SH-SY5Y (cell line): Measurements from ENCODE around the gene VPS13D.

Experiments
- GATA2 ChIP-seq: IDR thresholded peaks from 2 replicates; pipeline ENCODE4 v1.6.1; 2011; ENCODE audit warnings: mild to moderate bottlenecking, low read depth, low read length
- GATA3 ChIP-seq: IDR thresholded peaks from 2 replicates; pipeline ENCODE4 v1.6.1; 2011; ENCODE audit warnings: low read depth, mild to moderate bottlenecking, low read length, moderate library complexity

The VPS13D gene

GRCh38 chr1:12189328-12189682 is 40.5 kb upstream of the VPS13D start:
- no peak for TF ChIP-seq GATA3
- TF ChIP-seq GATA2: no peak

- TF ChIP-seq GATA2 (no peak), GATA3 (no peak)
Observed at GRCh38 chr1:12191242-12192032, 38.4 kb upstream of the VPS13D start.

GRCh38 chr1:12194666-12195216 is 35.1 kb upstream of the VPS13D start:
- TF ChIP-seq GATA2 (no peak), GATA3 (no peak)

GRCh38 chr1:12195416-12195815 is 34.4 kb upstream of the VPS13D start:
- no peak for TF ChIP-seq GATA2
- no peak for TF ChIP-seq GATA3

- TF ChIP-seq GATA3 (no peak), GATA2 (no peak)
Observed at GRCh38 chr1:12196641-12197482, 33.0 kb upstream of the VPS13D start.

- TF ChIP-seq GATA3 (no peak), GATA2 (no peak)
Observed at GRCh38 chr1:12197483-12197880, 32.3 kb upstream of the VPS13D start.

- TF ChIP-seq GATA2 (no peak), GATA3 (no peak)
Observed at GRCh38 chr1:12200208-12200607, 29.6 kb upstream of the VPS13D start.

GRCh38 chr1:12201352-12202189 is 28.3 kb upstream of the VPS13D start:
- TF ChIP-seq GATA2 (no peak), GATA3 (no peak)

GRCh38 chr1:12202190-12202497 is 27.7 kb upstream of the VPS13D start:
- TF ChIP-seq GATA3 (no peak), GATA2 (no peak)

GRCh38 chr1:12202577-12202976 is 27.3 kb upstream of the VPS13D start:
- TF ChIP-seq GATA2: no peak
- no peak for TF ChIP-seq GATA3

GRCh38 chr1:12203216-12204007 is 26.4 kb upstream of the VPS13D start:
- no peak for TF ChIP-seq GATA2
- TF ChIP-seq GATA3: no peak

- TF ChIP-seq GATA3 (no peak), GATA2 (no peak)
Observed at GRCh38 chr1:12204140-12204539, 25.7 kb upstream of the VPS13D start.

- no peak for TF ChIP-seq GATA2
- no peak for TF ChIP-seq GATA3
Observed at GRCh38 chr1:12204754-12205658, 24.8 kb upstream of the VPS13D start.
